ENCODE data around the gene HLA-DQA1.
"Not testable (repeated sequence)": the region's sequence is repeated elsewhere in the genome, so short reads cannot be mapped to it uniquely, and the experiment has no call there.

Gene HLA-DQA1

DNA sequence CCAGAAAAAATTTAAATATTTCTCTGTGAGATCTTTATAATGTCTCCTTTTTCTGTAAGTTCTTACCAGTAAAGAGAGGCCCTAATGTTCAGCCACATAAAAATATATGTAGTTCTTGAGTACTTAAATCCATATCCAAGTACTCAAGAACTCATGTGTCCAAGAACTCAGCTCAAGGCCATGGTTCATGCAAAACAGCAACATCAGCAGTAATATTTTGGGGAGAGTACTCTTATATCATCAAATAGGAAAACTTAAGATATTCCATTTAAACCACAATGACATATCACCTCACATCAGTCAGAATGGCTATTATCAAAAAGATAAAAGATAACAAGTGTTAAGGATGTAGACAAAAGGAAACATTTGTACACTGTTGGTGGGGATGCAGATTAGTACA is 32.7 kb downstream of the HLA-DQA1 start:
- Histone ChIP-seq H3K9me2 (replicated peaks; ENCODE audit: low read depth, low read length) (no peaks in the 10 kb centered on the region), H2AFZ (ENCODE audit: low read length) (no peak overlapping the region), H3K9me3 (ENCODE audit: insufficient read depth, low read depth, low read length) (no peaks in the 10 kb centered on the region), H3K4me1 (ENCODE audit: insufficient read depth, low read length, poor library complexity, severe bottlenecking) (peaks cover 7% of the 10 kb centered on the region), H3K79me2 (ENCODE audit: insufficient read depth, low read length) (no peaks in the 10 kb centered on the region), H4K20me1 (ENCODE audit: insufficient read depth, low read length, poor library complexity, severe bottlenecking) (no peaks in the 10 kb centered on the region), H3K4me2 (ENCODE audit: low read depth, low read length, poor library complexity, severe bottlenecking) (no peak overlapping the region), H3K4me3 (ENCODE audit: low read length, poor library complexity, severe bottlenecking) (no peak overlapping the region), H3K36me3 (ENCODE audit: insufficient read depth, low read length) (no peaks in the 10 kb centered on the region), H3K27me3 (ENCODE audit: insufficient read depth, low read length, poor library complexity, severe bottlenecking) (no peaks in the 10 kb centered on the region), H3F3A (ENCODE audit: low read depth) (no peaks in the 10 kb centered on the region; the same call in 1 of the 2 replicates), H3K9ac (ENCODE audit: low read depth, low read length, poor library complexity, severe bottlenecking) (no peak overlapping the region)
- no peak for TF ChIP-seq CTCF (conservative IDR thresholded peaks at IDR 0.05; ENCODE audit: low read length)
- no peak for TF ChIP-seq EZH2phosphoT487 (IDR thresholded peaks at IDR 0.05; ENCODE audit: borderline replicate concordance)

GRCh38 chr6:32671908-32672307 is 34.7 kb downstream of the HLA-DQA1 start:
- not testable (repeated sequence) for H3K9ac ChIP-seq (ENCODE audit: low read depth, low read length, poor library complexity, severe bottlenecking); H3F3A ChIP-seq (ENCODE audit: low read depth); H3K9me2 ChIP-seq (replicated peaks; ENCODE audit: low read depth, low read length); H3K27me3 ChIP-seq (ENCODE audit: insufficient read depth, low read length, poor library complexity, severe bottlenecking); H3K4me1 ChIP-seq (ENCODE audit: insufficient read depth, low read length, poor library complexity, severe bottlenecking); H3K79me2 ChIP-seq (ENCODE audit: insufficient read depth, low read length); H3K4me3 ChIP-seq (ENCODE audit: low read length, poor library complexity, severe bottlenecking); H4K20me1 ChIP-seq (ENCODE audit: insufficient read depth, low read length, poor library complexity, severe bottlenecking); H2AFZ ChIP-seq (ENCODE audit: low read length); H3K9me3 ChIP-seq (ENCODE audit: insufficient read depth, low read depth, low read length); H3K4me2 ChIP-seq (ENCODE audit: low read depth, low read length, poor library complexity, severe bottlenecking); H3K36me3 ChIP-seq (ENCODE audit: insufficient read depth, low read length)

GRCh38 chr6:32674123-32674522 is 36.9 kb downstream of the HLA-DQA1 start:
- not testable (repeated sequence) for H3K9me2 ChIP-seq (replicated peaks; ENCODE audit: low read depth, low read length); H2AFZ ChIP-seq (ENCODE audit: low read length); H3K79me2 ChIP-seq (ENCODE audit: insufficient read depth, low read length); H3K4me1 ChIP-seq (ENCODE audit: insufficient read depth, low read length, poor library complexity, severe bottlenecking); H4K20me1 ChIP-seq (ENCODE audit: insufficient read depth, low read length, poor library complexity, severe bottlenecking); H3K4me2 ChIP-seq (ENCODE audit: low read depth, low read length, poor library complexity, severe bottlenecking); H3K9me3 ChIP-seq (ENCODE audit: insufficient read depth, low read depth, low read length); H3K4me3 ChIP-seq (ENCODE audit: low read length, poor library complexity, severe bottlenecking); H3K27me3 ChIP-seq (ENCODE audit: insufficient read depth, low read length, poor library complexity, severe bottlenecking); H3F3A ChIP-seq (ENCODE audit: low read depth); H3K36me3 ChIP-seq (ENCODE audit: insufficient read depth, low read length); H3K9ac ChIP-seq (ENCODE audit: low read depth, low read length, poor library complexity, severe bottlenecking)

DNA sequence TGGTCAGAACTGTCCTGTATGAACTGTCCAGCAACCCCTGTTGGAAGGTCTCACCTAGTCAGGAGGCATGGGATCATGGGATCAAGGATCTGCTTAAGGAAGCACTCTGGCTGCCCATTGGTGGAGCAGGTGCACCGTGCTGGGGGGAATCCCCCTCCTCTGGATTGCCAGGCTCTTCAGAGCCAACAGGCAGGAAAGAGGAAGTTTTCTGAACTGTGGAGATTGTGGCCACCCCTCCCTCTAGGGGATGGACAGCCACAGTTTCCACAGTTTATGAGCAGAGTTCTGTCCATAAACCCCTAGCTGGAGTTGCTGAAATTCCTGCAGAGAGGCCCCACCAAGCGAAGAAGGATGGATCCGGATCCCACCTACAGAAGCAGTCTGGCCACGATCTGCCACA is 42.3 kb downstream of the HLA-DQA1 start:
- no peak overlapping the region for H3K9ac ChIP-seq (ENCODE audit: low read depth, low read length, poor library complexity, severe bottlenecking)

More for the DNA sequence above, 42.3 kb downstream of the HLA-DQA1 start:
- TF ChIP-seq EZH2phosphoT487 (IDR thresholded peaks at IDR 0.05; ENCODE audit: borderline replicate concordance) (no peak), CTCF (conservative IDR thresholded peaks at IDR 0.05; ENCODE audit: low read length) (no peak)
- no peaks in the 10 kb centered on the region for H3K4me1 ChIP-seq (ENCODE audit: insufficient read depth, low read length, poor library complexity, severe bottlenecking)
- no peaks in the 10 kb centered on the region for H4K20me1 ChIP-seq (ENCODE audit: insufficient read depth, low read length, poor library complexity, severe bottlenecking)
- H3K79me2 ChIP-seq (ENCODE audit: insufficient read depth, low read length): no peaks in the 10 kb centered on the region
- no peaks in the 10 kb centered on the region for H3F3A ChIP-seq (ENCODE audit: low read depth)
- H3K9me2 ChIP-seq (replicated peaks; ENCODE audit: low read depth, low read length): no peaks in the 10 kb centered on the region
- no peak overlapping the region for H3K4me2 ChIP-seq (ENCODE audit: low read depth, low read length, poor library complexity, severe bottlenecking)
- H3K27me3 ChIP-seq (ENCODE audit: insufficient read depth, low read length, poor library complexity, severe bottlenecking): peaks cover 20% of the 10 kb centered on the region
- H3K9me3 ChIP-seq (ENCODE audit: insufficient read depth, low read depth, low read length): no peaks in the 10 kb centered on the region; the same call in 1 of the 2 replicates
- no peak overlapping the region for H3K4me3 ChIP-seq (ENCODE audit: low read length, poor library complexity, severe bottlenecking)
- H3K36me3 ChIP-seq (ENCODE audit: insufficient read depth, low read length): no peaks in the 10 kb centered on the region
- H2AFZ ChIP-seq (ENCODE audit: low read length): no peak overlapping the region
